ENCODE measurements around the gene CD300E. TPM values are rescaled to one million over a fixed set of nuclear protein-coding genes. Genes with fewer than 3 reads are reported as not detected.

The CD300E gene
- total RNA-seq, result 0.10 TPM in 1 of 2 replicates, not detected in the other
- 1.9 TPM for total RNA-seq (2013)
- polyA plus RNA-seq, result 0.92 and 1.4 TPM in 2 replicates
- 0.94 and 1.4 TPM in 2 replicates for polyA minus RNA-seq

DNA sequence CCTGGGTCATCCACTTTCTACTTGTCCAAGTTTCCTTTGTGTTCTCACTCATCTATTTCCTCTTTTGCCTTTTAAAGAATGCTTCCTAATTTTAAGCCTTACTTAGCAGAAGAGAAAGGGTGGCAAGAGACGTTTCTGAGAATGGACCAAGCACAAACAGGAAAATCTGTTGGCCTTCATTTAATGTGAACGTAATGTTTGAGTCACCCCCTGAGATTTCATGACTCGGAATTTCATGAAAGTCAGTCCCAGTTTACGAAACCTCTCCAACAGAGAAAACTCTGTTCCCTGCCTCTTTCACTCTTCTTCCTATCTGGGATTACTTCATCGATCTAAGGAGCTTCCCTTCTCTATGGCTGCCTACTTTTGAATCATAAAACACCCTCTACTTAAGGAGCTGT, at the start of gene CD300E:
Gene CD300E, minus strand, starts transcription at position 46 of the 401 bp plus-strand sequence. CDS start 117 bp downstream, outside the sequence.
- H4K20me1 ChIP-seq (ENCODE audit: control insufficient read depth, insufficient read depth, low read length, poor library complexity, severe bottlenecking), result no peaks in the 10 kb centered on the region
- H3K27me3 ChIP-seq (replicated peaks in 1 of 4; ENCODE audit: control extremely low read depth in 1 of 4, control insufficient read depth in 3 of 4, insufficient read depth in 4 of 4, low read length in 3 of 4), result peaks cover 0 to 21% (median 9%) of the 10 kb centered on the region in 4 experiments
- H3K27ac ChIP-seq (ENCODE audit: low read length in 2 of 2), result no peak within 1 kb of the TSS
- no peaks in the 10 kb centered on the region for H3K79me2 ChIP-seq (ENCODE audit: control insufficient read depth, insufficient read depth, low read length)
- H3K9me3 ChIP-seq (ENCODE audit: control extremely low read depth in 1 of 3, control insufficient read depth in 2 of 3, insufficient read depth in 1 of 3, low read length in 2 of 3), result no peaks in the 10 kb centered on the region
- no peak within 1 kb of the TSS for H3K4me3 Mint-ChIP-seq
- no peaks in the 10 kb centered on the region for H3K9me3 Mint-ChIP-seq (ENCODE audit: insufficient read depth)
- peaks cover 5% of the 10 kb centered on the region for H3K4me1 Mint-ChIP-seq
- H3K4me3 ChIP-seq (ENCODE audit: control extremely low read depth in 1 of 5, extremely low read depth in 1 of 5, insufficient read depth in 1 of 5, low read depth in 2 of 5, low read length in 4 of 5), result no peak within 1 kb of the TSS
- POLR2A ChIA-PET, result no interaction called here
- no peak within 1 kb of the TSS for H3K4me2 ChIP-seq (replicated peaks; ENCODE audit: low read depth, low read length, poor library complexity, severe bottlenecking)
- intact Hi-C loops (cut with micrococcal nuclease), result no loop called here
- no peak for TF ChIP-seq EZH2 (IDR thresholded peaks at IDR 0.05; ENCODE audit: borderline replicate concordance, insufficient read depth, low read depth, low read length, poor library complexity, severe bottlenecking)
- TF ChIP-seq CTCF (IDR thresholded peaks at IDR 0.05), result no peak
- H3K36me3 ChIP-seq (replicated peaks in 1 of 2; ENCODE audit: control extremely low read depth in 1 of 2, control insufficient read depth in 1 of 2, extremely low read depth in 1 of 2, insufficient read depth in 2 of 2, low read length in 1 of 2), result no peaks in the 10 kb centered on the region
- DNase-seq (no peak), ATAC-seq (ENCODE audit: low read depth) (no peak)
- CTCF ChIA-PET, result interaction anchor here (0.5 to 1.0 kb wide), 2 partner anchors 8 to 1142 kb away, joined by 3 read pairs; no protein-coding TSS in a partner anchor
- H3K4me1 ChIP-seq (ENCODE audit: control insufficient read depth in 2 of 2, insufficient read depth in 2 of 2, low read length in 2 of 2), result peaks cover 0 to 3% of the 10 kb centered on the region in 2 donors
- H3K27ac Mint-ChIP-seq, result no peak within 1 kb of the TSS
- H2AFZ ChIP-seq (ENCODE audit: insufficient read depth, low read depth, low read length, poor library complexity, severe bottlenecking), result no peak within 1 kb of the TSS
- 79% methylated on average over 3 of the region's 5 CpGs for WGBS (ENCODE audit: insufficient coverage)
- no peak within 1 kb of the TSS for H3K9ac ChIP-seq (ENCODE audit: low read length)
- H3K27me3 Mint-ChIP-seq, result peaks cover 48% of the 10 kb centered on the region

DNA sequence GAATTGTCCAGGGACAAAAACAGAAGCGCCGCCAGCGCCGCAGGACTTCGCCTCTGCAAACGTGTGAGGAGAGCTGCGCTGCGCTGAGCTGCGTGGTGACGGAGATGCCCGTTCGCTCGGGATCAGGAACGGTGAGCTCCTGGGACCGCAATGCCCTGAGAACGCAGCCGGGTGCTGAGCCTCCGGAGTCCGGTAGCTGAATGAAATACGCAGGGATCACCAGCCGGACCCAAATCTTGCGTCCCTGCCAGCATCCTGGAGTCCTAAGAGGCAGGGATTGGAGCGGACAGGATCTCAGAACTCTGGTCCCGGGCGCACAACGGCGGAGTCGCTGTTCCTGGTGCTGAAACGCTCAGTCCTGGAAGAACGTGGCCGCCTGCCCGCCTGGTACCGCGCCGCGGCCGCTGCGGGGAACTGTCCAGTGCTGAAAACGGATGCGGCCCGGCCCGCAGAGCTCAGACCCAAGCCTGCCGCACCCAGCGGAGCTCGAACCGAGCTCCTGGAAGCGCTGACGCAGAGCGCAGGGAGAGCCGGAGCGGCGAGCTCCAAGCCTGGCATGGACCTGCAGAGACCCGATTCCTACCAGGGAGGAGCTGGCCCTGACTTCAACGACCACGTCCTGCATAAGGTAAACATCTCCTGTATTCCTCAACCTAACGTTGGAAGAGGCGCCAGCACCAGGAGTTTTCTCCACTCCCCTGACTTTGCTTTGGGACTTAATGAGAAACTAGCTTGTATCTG, 47.7 kb upstream of the CD300E start:
- intact Hi-C loops (cut with micrococcal nuclease), result no loop called here
- POLR2A ChIA-PET, result no interaction called here
- CTCF ChIA-PET, result interaction anchor here (0.7 to 3.9 kb wide), 6 partner anchors 14 to 389 kb away, joined by 3 to 23 read pairs (median 4); partner anchors contain the start of gene RAB37

More for the DNA sequence above, 47.7 kb upstream of the CD300E start:
- TF ChIP-seq EZH2 (IDR thresholded peaks at IDR 0.05; ENCODE audit: borderline replicate concordance, insufficient read depth, low read depth, low read length, poor library complexity, severe bottlenecking), result no peak
- no peak for TF ChIP-seq CTCF (IDR thresholded peaks at IDR 0.05)
- H3K9me3 ChIP-seq (ENCODE audit: control extremely low read depth in 1 of 3, control insufficient read depth in 2 of 3, insufficient read depth in 1 of 3, low read length in 2 of 3), result peaks cover 0 to 11% (median 6%) of the 10 kb centered on the region in 3 donors
- Mint-ChIP-seq H3K9me3 (ENCODE audit: insufficient read depth) (no peaks in the 10 kb centered on the region), H3K27ac (no peak overlapping the region), H3K27me3 (peaks cover 60% of the 10 kb centered on the region), H3K4me1 (no peaks in the 10 kb centered on the region), H3K4me3 (no peak overlapping the region)
- H3K27ac ChIP-seq (ENCODE audit: low read length in 2 of 2), result no peak overlapping the region
- ATAC-seq (ENCODE audit: low read depth) (peak; percentile 86), DNase-seq (peak; percentile 80)
- no peak overlapping the region for H3K4me2 ChIP-seq (replicated peaks; ENCODE audit: low read depth, low read length, poor library complexity, severe bottlenecking)
- no peak overlapping the region for H3K9ac ChIP-seq (ENCODE audit: low read length)
- H3K4me1 ChIP-seq (ENCODE audit: control insufficient read depth in 2 of 2, insufficient read depth in 2 of 2, low read length in 2 of 2), result no peaks in the 10 kb centered on the region
- no peak overlapping the region for H2AFZ ChIP-seq (ENCODE audit: insufficient read depth, low read depth, low read length, poor library complexity, severe bottlenecking)
- H3K4me3 ChIP-seq (ENCODE audit: control extremely low read depth in 1 of 5, extremely low read depth in 1 of 5, insufficient read depth in 1 of 5, low read depth in 2 of 5, low read length in 4 of 5), result no peak overlapping the region
- peaks cover 0 to 64% (median 50%) of the 10 kb centered on the region in 4 experiments for H3K27me3 ChIP-seq (replicated peaks in 1 of 4; ENCODE audit: control extremely low read depth in 1 of 4, control insufficient read depth in 3 of 4, insufficient read depth in 4 of 4, low read length in 3 of 4)
- H4K20me1 ChIP-seq (ENCODE audit: control insufficient read depth, insufficient read depth, low read length, poor library complexity, severe bottlenecking), result no peaks in the 10 kb centered on the region
- 25% methylated on average over 55 of the region's 57 CpGs for WGBS (ENCODE audit: insufficient coverage)
- H3K36me3 ChIP-seq (replicated peaks in 1 of 2; ENCODE audit: control extremely low read depth in 1 of 2, control insufficient read depth in 1 of 2, extremely low read depth in 1 of 2, insufficient read depth in 2 of 2, low read length in 1 of 2), result no peaks in the 10 kb centered on the region
- no peaks in the 10 kb centered on the region for H3K79me2 ChIP-seq (ENCODE audit: control insufficient read depth, insufficient read depth, low read length)

Data from B cell (primary cell).